DMS 273 (cell line): ENCODE results near the gene GALC.
A peak's percentile ranks its signal among the peaks of the same experiment; 100 is the strongest.
"Not testable (repeated sequence)": the region's sequence is repeated elsewhere in the genome, so short reads cannot be mapped to it uniquely, and the experiment has no call there.

Experiments
- DNase-seq: peaks from one replicate; lab custom pipeline; 2025; ENCODE audit not compliant: unreplicated experiment; lab: John Stamatoyannopoulos, UW

Gene GALC

DNA sequence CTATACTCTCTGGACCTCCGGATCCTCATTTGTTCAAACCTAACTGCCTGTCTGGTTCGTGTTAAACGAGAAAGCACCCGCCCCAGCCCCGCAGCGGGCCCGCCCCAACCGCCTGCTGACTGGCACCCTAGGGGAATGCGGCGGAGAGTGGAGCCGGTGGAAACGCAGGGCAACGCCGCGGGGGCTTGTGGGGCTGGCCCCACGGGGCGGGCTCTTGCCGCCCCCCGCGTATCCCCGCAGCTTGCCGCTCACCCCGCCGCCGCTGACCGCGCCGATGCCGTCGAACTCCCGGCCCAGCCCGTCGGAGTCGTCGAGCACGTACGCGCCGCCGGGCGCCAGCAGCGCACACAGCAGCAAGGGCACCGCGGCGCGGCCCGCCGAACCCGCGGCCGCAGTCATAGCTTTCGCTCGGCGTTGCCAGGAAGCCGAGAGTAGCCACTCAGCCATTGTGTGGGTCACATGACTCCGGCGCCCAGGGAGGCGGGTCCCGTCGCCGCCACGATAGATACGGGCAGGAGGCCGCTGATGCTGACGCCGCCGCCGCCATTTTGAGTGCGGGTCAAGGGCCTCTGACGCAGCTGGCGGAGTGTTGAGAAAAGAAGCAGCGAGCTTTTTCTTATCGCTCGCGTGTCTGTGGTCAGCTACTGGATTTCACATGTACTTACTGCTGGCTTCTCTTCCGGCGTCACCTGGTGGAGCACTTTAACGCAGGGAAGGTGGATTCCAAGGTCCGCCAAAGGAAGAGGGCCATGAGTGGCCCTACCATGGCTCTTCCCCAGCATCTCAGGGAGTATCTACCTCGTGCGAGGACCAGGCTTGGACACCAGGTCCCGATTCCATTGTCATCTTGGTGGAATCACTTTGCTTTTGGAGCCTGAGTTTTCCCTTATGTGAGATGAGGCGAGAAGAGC is at the start of gene GALC:
Gene GALC (minus strand): TSS at position 465 of the 911 bp plus-strand sequence. CDS start 18 bp downstream, at position 447.
- DNase-seq: peak; percentile 92

DNA sequence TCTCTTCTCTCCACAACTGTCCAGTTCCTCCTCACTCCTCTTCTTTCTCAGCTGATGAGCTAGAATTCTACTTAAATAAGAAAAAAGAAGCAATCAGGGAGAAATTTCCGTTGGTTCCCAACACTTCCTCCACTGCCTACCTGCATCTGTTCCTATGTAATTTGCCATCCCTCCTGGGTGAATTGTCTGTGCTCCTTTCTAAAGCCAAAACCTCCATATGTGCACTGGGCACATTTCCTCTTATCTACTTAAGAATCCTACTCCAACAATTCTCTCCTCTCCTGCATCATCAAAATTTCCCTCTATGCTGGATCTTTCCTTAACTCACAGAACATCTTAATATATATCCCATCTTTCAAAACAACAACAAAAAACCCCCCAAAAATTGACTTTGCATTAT is 47.2 kb upstream of the GALC start:
- DNase-seq: no peak

DNA sequence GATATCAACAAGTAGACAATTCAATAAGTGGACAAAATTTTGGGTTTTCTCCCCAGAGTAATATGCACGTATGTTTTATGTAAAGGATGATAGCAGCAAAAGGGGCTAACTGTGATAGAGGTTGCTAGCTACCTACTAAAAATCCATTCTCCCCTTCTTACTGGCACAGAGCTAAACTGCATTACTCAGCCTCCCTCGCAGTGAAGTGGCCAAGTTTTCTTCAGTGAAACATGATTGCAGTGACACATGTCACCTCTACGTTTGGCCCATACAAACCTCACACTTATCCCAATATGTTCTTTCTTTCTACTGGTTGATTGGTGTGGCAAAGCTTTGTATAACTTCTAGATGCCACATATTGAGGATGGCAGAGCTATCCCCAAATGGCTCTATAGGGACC is 46.2 kb upstream of the GALC start:
- no peak for DNase-seq

DNA sequence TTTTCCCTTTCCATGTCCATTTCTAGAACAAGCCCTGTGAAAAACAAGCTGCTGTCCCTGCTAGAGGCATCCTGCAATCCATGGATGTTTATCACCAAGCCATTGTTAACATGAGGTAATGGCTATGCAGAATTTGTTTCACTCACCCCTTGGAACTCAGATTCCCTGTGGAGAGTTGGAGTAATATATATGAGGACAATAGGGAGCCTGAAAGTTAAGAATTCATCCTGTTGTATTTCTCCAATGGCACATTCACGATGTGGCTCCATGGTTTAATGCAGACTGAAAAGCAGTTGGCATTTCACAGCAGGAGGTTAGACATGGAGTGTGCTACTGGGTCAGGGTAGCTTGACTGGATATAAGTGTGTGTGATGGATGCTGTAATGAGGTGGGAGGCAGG is 44.3 kb upstream of the GALC start:
- no peak for DNase-seq

DNA sequence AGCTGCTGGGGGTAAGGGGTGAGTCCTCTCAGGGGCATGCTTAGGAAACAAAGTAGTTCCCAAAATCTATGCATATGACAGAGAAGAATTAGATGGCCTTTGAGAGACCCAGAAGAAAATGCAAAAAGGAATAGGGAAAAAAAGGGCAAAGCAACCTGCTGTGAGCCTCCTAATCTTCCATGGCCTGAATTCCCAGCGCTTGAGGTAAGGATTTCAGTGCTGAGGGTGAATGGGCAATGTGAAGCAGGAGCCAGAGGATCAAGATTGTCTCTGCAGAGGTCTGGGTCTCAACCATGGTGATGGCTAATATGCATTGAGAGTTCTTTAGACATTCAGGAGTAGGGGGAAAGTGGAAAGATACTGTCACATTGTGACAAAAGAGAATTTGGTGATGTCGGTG is 43.4 kb upstream of the GALC start:
- DNase-seq: no peak

GRCh38 chr14:88034076-88034475 is 41.1 kb upstream of the GALC start:
- DNase-seq: no peak

DNA sequence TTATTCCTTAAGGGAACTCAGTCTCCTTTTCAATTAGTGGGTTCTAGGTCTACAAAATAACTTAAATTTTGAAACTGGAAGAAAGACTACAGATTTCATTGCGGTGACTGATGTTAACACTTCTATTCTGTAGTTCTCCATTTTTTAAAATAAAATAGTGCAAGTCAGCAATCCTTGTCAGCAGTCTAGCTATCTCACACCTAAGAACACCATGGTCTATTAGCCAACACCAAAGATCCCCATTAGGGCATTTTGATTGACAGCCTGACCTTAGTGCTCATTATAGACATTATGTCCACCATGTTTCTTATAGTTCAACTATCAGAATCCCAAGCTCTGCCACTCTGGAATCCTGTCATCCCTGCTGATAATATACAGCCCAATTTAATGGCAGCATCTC is 39.4 kb upstream of the GALC start:
- no peak for DNase-seq

GRCh38 chr14:88030892-88031291 is 37.9 kb upstream of the GALC start:
- DNase-seq: no peak

DNA sequence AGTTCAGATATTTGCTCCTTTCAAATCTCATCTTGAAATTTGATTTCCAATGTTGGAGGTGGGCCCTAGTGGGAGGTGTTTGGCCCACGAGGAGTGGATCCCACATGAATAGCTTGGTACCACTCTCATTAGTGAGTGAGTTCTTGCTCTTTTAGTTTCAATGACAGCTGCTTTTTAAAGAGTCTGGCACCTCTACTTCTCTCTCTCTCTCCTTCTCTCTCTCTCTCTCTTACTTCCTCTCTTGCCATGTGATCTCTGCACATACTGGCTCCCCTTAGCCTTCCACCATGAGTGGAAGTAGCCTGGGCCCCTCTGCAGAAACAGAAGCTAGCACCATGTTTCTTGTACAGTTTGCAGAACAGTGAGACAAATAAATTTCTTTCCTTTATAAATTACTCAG is 37.1 kb upstream of the GALC start:
- DNase-seq: no peak

- no peak for DNase-seq
Measured at GRCh38 chr14:88029500-88029899, 36.5 kb upstream of the GALC start.

- DNase-seq: no peak
Measured at GRCh38 chr14:88026890-88027289, 33.9 kb upstream of the GALC start.

DNA sequence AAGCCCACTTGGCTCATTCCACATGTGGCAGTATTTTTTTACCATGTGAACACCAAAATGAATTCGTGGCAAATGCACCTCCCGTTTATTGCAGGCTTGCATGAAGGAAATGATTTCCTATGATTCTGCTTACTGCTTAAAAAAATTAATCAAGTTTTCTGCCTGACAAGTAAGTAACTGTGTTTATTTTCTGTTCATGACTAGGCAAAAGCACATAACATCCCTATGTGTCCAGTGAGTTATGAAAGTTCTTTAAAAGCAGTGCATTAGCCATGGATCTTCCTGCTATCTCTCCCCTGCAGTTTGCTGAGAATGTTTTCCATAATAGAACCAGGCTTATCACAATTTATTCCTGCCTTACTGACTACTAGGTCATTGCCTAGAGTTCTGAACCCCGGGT is 32.3 kb upstream of the GALC start:
- DNase-seq: no peak

GRCh38 chr14:88024252-88025086 is 31.5 kb upstream of the GALC start:
- DNase-seq: not testable (repeated sequence)

- DNase-seq: no peak
Measured at GRCh38 chr14:88023658-88024187, 30.7 kb upstream of the GALC start.

GRCh38 chr14:88017535-88017934 is 24.6 kb upstream of the GALC start:
- DNase-seq: no peak

DNA sequence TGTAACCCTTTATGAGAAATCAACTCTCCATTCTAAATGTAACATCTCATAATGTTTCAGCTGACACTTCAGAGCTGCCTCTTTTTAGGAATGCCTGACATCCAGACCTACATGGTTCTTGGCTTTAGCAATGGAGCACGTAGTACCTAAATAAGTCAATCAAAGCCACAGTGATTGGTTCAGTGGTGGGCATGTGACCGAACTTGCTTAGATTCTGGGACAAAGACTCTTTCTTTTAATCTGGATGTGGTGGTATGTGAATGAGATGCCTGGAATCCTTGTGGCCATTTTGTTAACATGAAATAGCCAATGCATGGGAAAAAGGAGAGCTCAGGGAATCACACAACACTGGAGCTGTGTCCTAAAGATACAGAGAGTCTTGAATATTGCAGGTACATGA is 23.8 kb upstream of the GALC start:
- DNase-seq: no peak

GRCh38 chr14:88013750-88014349 is 20.9 kb upstream of the GALC start:
- DNase-seq: peak; percentile 82

- no peak for DNase-seq
Measured at GRCh38 chr14:88012495-88012894, 19.5 kb upstream of the GALC start.

DNA sequence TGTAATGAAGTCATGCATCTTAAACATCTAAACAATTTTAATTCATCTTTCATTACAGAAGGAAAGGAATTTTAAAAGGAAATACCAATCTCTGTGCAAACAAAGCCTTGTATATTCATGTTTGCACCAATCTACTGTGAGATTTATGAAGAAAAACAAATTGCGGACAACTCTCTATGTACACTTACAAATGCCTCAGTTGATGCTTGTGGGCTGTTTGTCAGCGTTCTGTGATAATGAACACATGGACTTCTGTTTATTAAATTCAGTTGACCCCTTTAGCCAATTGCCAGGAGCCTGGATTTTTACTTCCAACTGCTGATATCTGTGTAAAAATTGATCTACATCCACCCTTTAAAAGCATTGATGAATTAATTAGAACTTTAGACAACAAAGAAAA is 17.3 kb upstream of the GALC start:
- DNase-seq: no peak

DNA sequence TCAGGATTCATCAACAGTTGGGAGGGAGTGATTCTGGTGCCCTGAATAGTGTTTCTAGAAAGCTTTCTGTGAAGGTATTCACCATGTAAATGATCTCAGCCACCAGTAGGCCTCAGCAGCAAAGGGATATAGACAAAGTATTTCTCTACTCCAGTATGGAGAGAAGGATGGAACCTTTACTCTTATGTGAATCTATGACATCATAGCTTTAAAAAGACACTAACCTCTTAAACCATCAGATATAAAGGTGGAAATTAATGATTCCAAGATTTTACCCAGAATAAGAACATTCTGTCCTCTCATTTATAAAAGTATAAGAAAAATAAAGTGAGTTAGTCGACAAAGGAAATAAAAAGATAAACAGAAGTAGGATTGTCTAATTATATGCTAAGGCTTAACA is 16.5 kb upstream of the GALC start:
- DNase-seq: no peak

DNA sequence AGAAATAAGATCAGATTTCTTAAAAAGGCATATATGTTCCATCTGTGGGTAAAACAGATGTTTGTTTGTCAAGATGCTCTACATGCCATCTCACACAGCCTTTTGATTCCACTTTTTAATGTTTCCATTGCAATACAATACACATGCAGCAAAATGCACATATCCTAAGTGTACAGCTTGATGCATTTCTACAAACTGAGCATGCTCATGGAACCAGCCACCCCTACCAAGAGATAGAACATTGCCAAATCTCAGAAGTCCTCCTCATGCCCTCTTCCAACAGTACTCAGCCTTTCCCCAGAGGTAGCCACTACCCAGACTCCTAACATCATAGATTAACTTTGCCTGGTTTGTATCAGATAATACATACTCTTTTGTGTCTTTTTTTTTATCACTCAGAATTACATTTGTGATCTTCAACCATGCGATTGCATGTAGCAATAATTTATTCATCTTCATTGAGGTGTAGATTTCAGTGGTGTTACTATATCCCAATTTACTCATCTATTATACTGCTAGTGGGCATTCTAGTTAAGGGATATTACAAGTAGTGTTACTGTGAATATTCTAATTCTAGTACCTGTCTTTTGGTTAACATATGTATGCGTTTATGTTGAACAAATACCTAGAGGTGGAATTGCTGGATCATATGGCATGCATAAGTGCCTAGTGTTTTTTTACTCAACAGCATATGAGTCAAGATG is 15.2 kb upstream of the GALC start:
- no peak for DNase-seq
